ENCODE data around the gene APPL1. TPM values are rescaled to one million over a fixed set of nuclear protein-coding genes. Genes with fewer than 3 reads are reported as not detected.

APPL1 gene
- total and polyA plus RNA-seq, 9 of the 15 experiments (the other 6 are each of a cell fraction or from before 2014, with no cell fraction given), result 2.8 to 12.3 (median 7.1) TPM

GRCh38 chr3:57192028-57192427 lies 35.5 kb upstream of the APPL1 start:
- FAIRE-seq, result no peak
- no peak overlapping the region for H3K27ac ChIP-seq (ENCODE audit: extremely low read depth, low read depth, low read length)
- no peak overlapping the region for H2AFZ ChIP-seq (ENCODE audit: low read depth, low read length)
- no TSS peak for BruUV-seq (replicated peaks)
- no peaks in the 10 kb centered on the region for H3K36me3 ChIP-seq (ENCODE audit: control insufficient read depth, insufficient read depth, low read length)
- H3K4me1 ChIP-seq (replicated peaks in 1 of 2; ENCODE audit: control insufficient read depth in 2 of 2, insufficient read depth in 2 of 2, low read length in 2 of 2), result no peaks in the 10 kb centered on the region
- peaks cover 0 to 3% of the 10 kb centered on the region in 2 experiments; a peak in 1 of 5 replicates for H3K27me3 ChIP-seq (ENCODE audit: control insufficient read depth in 2 of 2, insufficient read depth in 2 of 2, low read length in 2 of 2)
- WGBS (ENCODE audit: insufficient coverage, low coverage, missing lambda C conversion rate), result 10% methylated on average over 3 of the region's 3 CpGs
- no peak overlapping the region for H3K4me2 ChIP-seq (ENCODE audit: insufficient read depth, low read length)
- no peak for DNase-seq (ENCODE audit: extremely low read depth in 1 of 4, low spot score in 3 of 4)
- ChIA-PET CTCF (ENCODE audit: low intra/inter-chr PET ratio) (no interaction called here), POLR2A (no interaction called here)
- no peak overlapping the region for H3K4me3 ChIP-seq
- H3K79me2 ChIP-seq (ENCODE audit: control insufficient read depth, insufficient read depth, low read length), result no peaks in the 10 kb centered on the region
- no peak for ATAC-seq
- H3K9ac ChIP-seq (ENCODE audit: insufficient read depth in 1 of 2, low read depth in 2 of 2, low read length in 2 of 2), result no peak overlapping the region
- H3K9me1 ChIP-seq (ENCODE audit: control insufficient read depth, insufficient read depth, low read length), result no peaks in the 10 kb centered on the region
- H3K9me3 ChIP-seq (replicated peaks; ENCODE audit: control insufficient read depth, insufficient read depth, low read depth, low read length), result no peaks in the 10 kb centered on the region
- intact Hi-C loops (cut with micrococcal nuclease), result no loop called here
- no peaks in the 10 kb centered on the region for H4K20me1 ChIP-seq (replicated peaks; ENCODE audit: control insufficient read depth, insufficient read depth, low read length)
- TF ChIP-seq ZNF589 (CRISPR knock-in tag; IDR thresholded peaks at IDR 0.05; ENCODE audit: low read depth) (no peak), THRAP3 (IDR thresholded peaks at IDR 0.05; ENCODE audit: borderline replicate concordance) (no peak), TFAM (CRISPR knock-in tag; conservative IDR thresholded peaks at IDR 0.05) (no peak)
- in situ Hi-C loops (cut with MboI), result no loop called here

- intact Hi-C loops (cut with micrococcal nuclease) (no loop called here), in situ Hi-C loops (cut with MboI) (no loop called here)
- no peak overlapping the region for H3K9ac ChIP-seq (ENCODE audit: insufficient read depth in 1 of 2, low read depth in 2 of 2, low read length in 2 of 2)
- H3K4me3 ChIP-seq, result no peak overlapping the region
- ChIA-PET CTCF (ENCODE audit: low intra/inter-chr PET ratio) (no interaction called here), POLR2A (no interaction called here)
- no peak overlapping the region for H2AFZ ChIP-seq (ENCODE audit: low read depth, low read length)
- no peaks in the 10 kb centered on the region; a peak in 2 of 5 replicates for H3K4me1 ChIP-seq (replicated peaks in 1 of 2; ENCODE audit: control insufficient read depth in 2 of 2, insufficient read depth in 2 of 2, low read length in 2 of 2)
- DNase-seq (ENCODE audit: extremely low read depth in 1 of 4, low spot score in 3 of 4) (no peak), ATAC-seq (no peak), FAIRE-seq (no peak)
- H3K9me1 ChIP-seq (ENCODE audit: control insufficient read depth, insufficient read depth, low read length), result no peaks in the 10 kb centered on the region
- no peaks in the 10 kb centered on the region; a peak in 1 of 5 replicates for H3K27me3 ChIP-seq (ENCODE audit: control insufficient read depth in 2 of 2, insufficient read depth in 2 of 2, low read length in 2 of 2)
- no TSS peak for BruUV-seq (replicated peaks)
- H3K79me2 ChIP-seq (ENCODE audit: control insufficient read depth, insufficient read depth, low read length), result no peaks in the 10 kb centered on the region
- H3K9me3 ChIP-seq (replicated peaks; ENCODE audit: control insufficient read depth, insufficient read depth, low read depth, low read length), result no peaks in the 10 kb centered on the region
- H4K20me1 ChIP-seq (replicated peaks; ENCODE audit: control insufficient read depth, insufficient read depth, low read length), result no peaks in the 10 kb centered on the region
- H3K36me3 ChIP-seq (ENCODE audit: control insufficient read depth, insufficient read depth, low read length), result no peaks in the 10 kb centered on the region
- H3K27ac ChIP-seq (ENCODE audit: extremely low read depth, low read depth, low read length), result no peak overlapping the region
- no peak overlapping the region for H3K4me2 ChIP-seq (ENCODE audit: insufficient read depth, low read length)
- 9% methylated on average over 4 of the region's 4 CpGs for WGBS (ENCODE audit: insufficient coverage, low coverage, missing lambda C conversion rate)
- TF ChIP-seq ZNF253 (CRISPR knock-in tag; conservative IDR thresholded peaks at IDR 0.05), result no peak
- TF ChIP-seq, protein P1, sequence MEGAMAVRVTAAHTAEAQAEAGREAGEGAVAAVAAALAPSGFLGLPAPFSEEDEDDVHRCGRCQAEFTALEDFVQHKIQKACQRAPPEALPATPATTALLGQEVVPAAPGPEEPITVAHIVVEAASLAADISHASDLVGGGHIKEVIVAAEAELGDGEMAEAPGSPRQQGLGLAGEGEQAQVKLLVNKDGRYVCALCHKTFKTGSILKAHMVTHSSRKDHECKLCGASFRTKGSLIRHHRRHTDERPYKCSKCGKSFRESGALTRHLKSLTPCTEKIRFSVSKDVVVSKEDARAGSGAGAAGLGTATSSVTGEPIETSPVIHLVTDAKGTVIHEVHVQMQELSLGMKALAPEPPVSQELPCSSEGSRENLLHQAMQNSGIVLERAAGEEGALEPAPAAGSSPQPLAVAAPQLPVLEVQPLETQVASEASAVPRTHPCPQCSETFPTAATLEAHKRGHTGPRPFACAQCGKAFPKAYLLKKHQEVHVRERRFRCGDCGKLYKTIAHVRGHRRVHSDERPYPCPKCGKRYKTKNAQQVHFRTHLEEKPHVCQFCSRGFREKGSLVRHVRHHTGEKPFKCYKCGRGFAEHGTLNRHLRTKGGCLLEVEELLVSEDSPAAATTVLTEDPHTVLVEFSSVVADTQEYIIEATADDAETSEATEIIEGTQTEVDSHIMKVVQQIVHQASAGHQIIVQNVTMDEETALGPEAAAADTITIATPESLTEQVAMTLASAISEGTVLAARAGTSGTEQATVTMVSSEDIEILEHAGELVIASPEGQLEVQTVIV (CRISPR knock-in tag; IDR thresholded peaks at IDR 0.05; ENCODE audit: borderline replicate concordance), result no peak
- TF ChIP-seq XRCC4 (IDR thresholded peaks at IDR 0.05; ENCODE audit: extremely low read depth, insufficient read depth, insufficient read length), result no peak
Measured at GRCh38 chr3:57194641-57195040, 32.9 kb upstream of the APPL1 start.

All from K562 (cell line).